GM21515 (cell line): ENCODE measurements around the gene PODN.

Experiments
- ATAC-seq: cut with Tn5 transposase; IDR thresholded peaks from one replicate; pipeline ENCODE4 v1.9.1; 2021; ENCODE audit not compliant: unreplicated experiment

The PODN gene

GRCh38 chr1:53073868-53074311 is 11.9 kb downstream of the PODN start:
- no peak for ATAC-seq

- no peak for ATAC-seq
These were observed 12.5 kb downstream of the PODN start for GRCh38 chr1:53074313-53075154.

- ATAC-seq: no peak
These were observed 13.2 kb downstream of the PODN start for GRCh38 chr1:53075206-53075605.

GRCh38 chr1:53075761-53076163 is 13.7 kb downstream of the PODN start:
- no peak for ATAC-seq

GRCh38 chr1:53076165-53076564 is 14.2 kb downstream of the PODN start:
- no peak for ATAC-seq

- ATAC-seq: no peak
These were observed 14.9 kb downstream of the PODN start for GRCh38 chr1:53076721-53077598.

- no peak for ATAC-seq
These were observed 15.6 kb downstream of the PODN start for GRCh38 chr1:53077599-53077965.

- no peak for ATAC-seq
These were observed 16.5 kb downstream of the PODN start for GRCh38 chr1:53078333-53079101.

- ATAC-seq: no peak
These were observed 17.2 kb downstream of the PODN start for GRCh38 chr1:53079251-53079650.

GRCh38 chr1:53080041-53080440 is 18.0 kb downstream of the PODN start:
- ATAC-seq: no peak

GRCh38 chr1:53080769-53081168 is 18.8 kb downstream of the PODN start:
- no peak for ATAC-seq

GRCh38 chr1:53081384-53082066 is 19.5 kb downstream of the PODN start:
- ATAC-seq: no peak

GRCh38 chr1:53082826-53083455 is 20.9 kb downstream of the PODN start:
- no peak for ATAC-seq

- no peak for ATAC-seq
These were observed 21.9 kb downstream of the PODN start for GRCh38 chr1:53083636-53084588.

GRCh38 chr1:53084589-53084971 is 22.6 kb downstream of the PODN start:
- ATAC-seq: no peak

GRCh38 chr1:53085405-53085804 is 23.4 kb downstream of the PODN start:
- no peak for ATAC-seq

GRCh38 chr1:53086491-53087070 is 24.6 kb downstream of the PODN start:
- no peak for ATAC-seq

GRCh38 chr1:53087332-53088285 is 25.6 kb downstream of the PODN start:
- ATAC-seq: no peak
